ENCODE measurements around the gene VEPH1.
A peak's percentile ranks its signal among the peaks of the same experiment; 100 is the strongest.

Gene VEPH1

GRCh38 chr3:157301755-157302154, 201.5 kb downstream of the VEPH1 start:
- DNase-seq (ENCODE audit: low read depth) = no peak

- DNase-seq (ENCODE audit: low read depth) = no peak
Observed at GRCh38 chr3:157300981-157301663, 202.1 kb downstream of the VEPH1 start.

- DNase-seq (ENCODE audit: low read depth) = no peak
Observed at GRCh38 chr3:157300094-157300493, 203.1 kb downstream of the VEPH1 start.

GRCh38 chr3:157297328-157297915, 205.8 kb downstream of the VEPH1 start:
- DNase-seq (ENCODE audit: low read depth) = no peak

GRCh38 chr3:157294953-157295352, 208.3 kb downstream of the VEPH1 start:
- no peak for DNase-seq (ENCODE audit: low read depth)

- DNase-seq (ENCODE audit: low read depth) = peak; percentile 43
Observed at GRCh38 chr3:157294491-157294890, 208.7 kb downstream of the VEPH1 start.

- peak; percentile 58 for DNase-seq (ENCODE audit: low read depth)
Observed at GRCh38 chr3:157290766-157291165, 212.4 kb downstream of the VEPH1 start.

GRCh38 chr3:157285966-157286365, 217.2 kb downstream of the VEPH1 start:
- no peak for DNase-seq (ENCODE audit: low read depth)

- DNase-seq (ENCODE audit: low read depth) = no peak
Observed at GRCh38 chr3:157285141-157285540, 218.1 kb downstream of the VEPH1 start.

GRCh38 chr3:157284688-157285087, 218.5 kb downstream of the VEPH1 start:
- no peak for DNase-seq (ENCODE audit: low read depth)

GRCh38 chr3:157282261-157283191, 220.7 kb downstream of the VEPH1 start:
- DNase-seq (ENCODE audit: low read depth) = peak; percentile 93

- no peak for DNase-seq (ENCODE audit: low read depth)
Observed at GRCh38 chr3:157280786-157281185, 222.4 kb downstream of the VEPH1 start.

GRCh38 chr3:157280354-157280753, 222.9 kb downstream of the VEPH1 start:
- DNase-seq (ENCODE audit: low read depth) = no peak

GRCh38 chr3:157279237-157279636, 224.0 kb downstream of the VEPH1 start:
- DNase-seq (ENCODE audit: low read depth) = no peak

- no peak for DNase-seq (ENCODE audit: low read depth)
Observed at GRCh38 chr3:157276801-157277200, 226.4 kb downstream of the VEPH1 start.

GRCh38 chr3:157275832-157276231, 227.4 kb downstream of the VEPH1 start:
- DNase-seq (ENCODE audit: low read depth) = no peak

GRCh38 chr3:157274644-157275137, 228.5 kb downstream of the VEPH1 start:
- DNase-seq (ENCODE audit: low read depth) = no peak

- no peak for DNase-seq (ENCODE audit: low read depth)
Observed at GRCh38 chr3:157271283-157271882, 231.8 kb downstream of the VEPH1 start.

GRCh38 chr3:157268026-157268425, 235.2 kb downstream of the VEPH1 start:
- no peak for DNase-seq (ENCODE audit: low read depth)

GRCh38 chr3:157265931-157266330, 237.3 kb downstream of the VEPH1 start:
- DNase-seq (ENCODE audit: low read depth) = no peak

GRCh38 chr3:157263027-157263426, 240.2 kb downstream of the VEPH1 start:
- DNase-seq (ENCODE audit: low read depth) = no peak

GRCh38 chr3:157261000-157261399, 242.2 kb downstream of the VEPH1 start:
- DNase-seq (ENCODE audit: low read depth) = no peak
